ENCODE data around the gene RIMKLB. TPM values are rescaled to one million over a fixed set of nuclear protein-coding genes. Genes with fewer than 3 reads are reported as not detected.

Gene RIMKLB
- total and polyA plus RNA-seq, 3 donors from 2014 or later, result 101 to 141 (median 123) TPM

DNA sequence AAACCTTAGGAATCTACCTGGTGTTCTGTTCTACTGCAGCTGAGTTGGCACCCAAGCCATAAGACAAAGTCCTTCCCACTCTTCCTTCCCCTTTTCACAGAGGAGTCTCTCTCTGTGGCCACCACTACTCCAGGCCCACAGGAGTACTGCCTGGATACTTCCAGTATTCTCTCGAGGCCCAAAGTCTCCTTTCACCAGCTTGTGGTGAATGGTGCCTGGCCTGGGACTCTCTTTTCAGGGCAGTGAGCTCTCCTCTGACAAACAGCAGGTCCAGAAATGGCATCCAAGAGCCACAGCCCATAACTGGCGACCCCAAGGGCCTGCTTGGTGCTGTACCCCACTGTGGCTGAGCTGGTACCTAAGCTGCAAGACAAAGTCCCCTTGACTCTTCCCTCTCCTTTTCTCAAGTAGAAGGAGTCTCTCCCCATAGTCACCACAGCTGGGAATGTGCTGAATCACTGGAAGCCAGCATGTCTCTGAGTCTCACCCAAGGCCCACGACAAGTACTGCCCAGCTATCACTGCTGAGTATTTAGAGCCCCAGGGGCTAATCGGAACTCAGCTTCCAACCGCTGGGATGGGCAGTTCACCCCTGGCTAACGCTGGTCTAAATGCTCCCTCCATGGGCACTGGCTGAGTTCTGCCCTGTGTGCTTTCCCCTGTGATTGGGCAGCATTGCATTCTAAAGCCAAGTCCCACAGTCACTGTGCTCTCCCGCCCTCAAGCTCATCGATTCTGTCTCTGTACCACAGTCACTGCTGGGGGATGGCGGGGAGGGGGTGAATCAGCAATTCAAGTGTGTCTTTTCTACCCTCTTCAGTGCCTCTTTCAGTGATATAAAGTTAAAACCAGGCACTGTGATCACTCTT is 130.7 kb downstream of the RIMKLB start:
- intact Hi-C loops (cut with DNase I; ENCODE audit: low total_unique reads), result no loop called here
- Histone ChIP-seq H3K27ac (no peak overlapping the region), H3K4me1 (peaks cover 3% of the 10 kb centered on the region), H3K9me3 (no peaks in the 10 kb centered on the region), H3K4me3 (no peak overlapping the region), H3K27me3 (no peaks in the 10 kb centered on the region), H3K36me3 (ENCODE audit: low read depth, missing control alignments) (no peaks in the 10 kb centered on the region)
- TF ChIP-seq, protein P1, sequence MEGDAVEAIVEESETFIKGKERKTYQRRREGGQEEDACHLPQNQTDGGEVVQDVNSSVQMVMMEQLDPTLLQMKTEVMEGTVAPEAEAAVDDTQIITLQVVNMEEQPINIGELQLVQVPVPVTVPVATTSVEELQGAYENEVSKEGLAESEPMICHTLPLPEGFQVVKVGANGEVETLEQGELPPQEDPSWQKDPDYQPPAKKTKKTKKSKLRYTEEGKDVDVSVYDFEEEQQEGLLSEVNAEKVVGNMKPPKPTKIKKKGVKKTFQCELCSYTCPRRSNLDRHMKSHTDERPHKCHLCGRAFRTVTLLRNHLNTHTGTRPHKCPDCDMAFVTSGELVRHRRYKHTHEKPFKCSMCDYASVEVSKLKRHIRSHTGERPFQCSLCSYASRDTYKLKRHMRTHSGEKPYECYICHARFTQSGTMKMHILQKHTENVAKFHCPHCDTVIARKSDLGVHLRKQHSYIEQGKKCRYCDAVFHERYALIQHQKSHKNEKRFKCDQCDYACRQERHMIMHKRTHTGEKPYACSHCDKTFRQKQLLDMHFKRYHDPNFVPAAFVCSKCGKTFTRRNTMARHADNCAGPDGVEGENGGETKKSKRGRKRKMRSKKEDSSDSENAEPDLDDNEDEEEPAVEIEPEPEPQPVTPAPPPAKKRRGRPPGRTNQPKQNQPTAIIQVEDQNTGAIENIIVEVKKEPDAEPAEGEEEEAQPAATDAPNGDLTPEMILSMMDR (IDR thresholded peaks at IDR 0.05), result no peak
- no peak for TF ChIP-seq POLR2A (IDR thresholded peaks at IDR 0.05)
- WGBS, 2 donors, result 68 to 79% methylated on average over 5 to 9 of the region's 9 CpGs
- DNase-seq, result no peak

DNA sequence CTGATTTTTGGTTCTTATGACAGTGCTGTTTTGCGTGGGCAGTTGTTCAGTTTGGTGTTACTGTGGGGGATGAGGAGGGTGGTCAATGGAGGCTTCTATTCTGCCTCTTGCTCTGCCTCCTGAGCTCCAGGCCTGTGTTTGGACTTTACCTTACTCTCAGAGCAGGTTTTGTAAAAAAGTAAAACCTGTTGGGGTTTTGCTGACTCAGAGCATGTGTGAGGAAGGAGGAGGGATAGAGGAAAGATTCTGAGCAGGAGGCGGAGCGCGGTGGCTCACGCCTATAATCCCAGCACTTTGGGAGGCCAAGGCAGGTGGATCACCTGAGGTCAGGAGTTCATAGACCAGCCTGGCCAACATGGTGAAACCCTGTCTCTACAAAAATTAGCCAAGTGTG is 131.3 kb downstream of the RIMKLB start:
- DNase-seq, result no peak
- Histone ChIP-seq H3K27me3 (no peaks in the 10 kb centered on the region), H3K4me3 (no peak overlapping the region), H3K27ac (no peak overlapping the region), H3K9me3 (no peaks in the 10 kb centered on the region), H3K4me1 (no peaks in the 10 kb centered on the region), H3K36me3 (ENCODE audit: low read depth, missing control alignments) (no peaks in the 10 kb centered on the region)
- 77 to 81% methylated on average over 5 of the region's 5 CpGs for WGBS, 2 donors
- no peak for TF ChIP-seq POLR2A (IDR thresholded peaks at IDR 0.05)
- TF ChIP-seq, protein P1 (IDR thresholded peaks at IDR 0.05), result no peak
- intact Hi-C loops (cut with DNase I; ENCODE audit: low total_unique reads), result no loop called here

DNA sequence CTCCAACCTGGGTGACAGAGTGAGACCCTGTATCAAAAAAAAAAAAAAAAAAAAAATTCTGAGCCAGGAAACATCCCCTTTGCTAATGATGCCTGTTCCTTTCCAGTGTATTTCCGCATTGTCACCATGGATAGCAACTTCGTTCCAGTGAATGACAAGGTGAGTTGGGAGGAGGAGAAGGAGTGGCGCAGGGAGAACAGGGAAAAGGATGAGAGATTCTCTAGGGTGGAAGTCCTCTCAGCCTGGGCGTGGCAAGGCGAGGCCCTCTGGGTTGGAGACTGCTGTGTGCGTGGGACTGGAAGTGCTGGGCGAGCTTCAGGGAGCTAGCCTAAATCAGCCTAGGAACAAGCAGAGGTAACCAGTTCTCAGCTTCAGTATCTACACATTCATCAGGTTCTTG is 131.8 kb downstream of the RIMKLB start:
- H3K27me3 ChIP-seq, result no peaks in the 10 kb centered on the region
- TF ChIP-seq, protein P1 (IDR thresholded peaks at IDR 0.05), result no peak
- no peak for TF ChIP-seq POLR2A (IDR thresholded peaks at IDR 0.05)
- intact Hi-C loops (cut with DNase I; ENCODE audit: low total_unique reads), result no loop called here
- H3K4me1 ChIP-seq, result no peaks in the 10 kb centered on the region
- DNase-seq, result no peak
- 91 to 96% methylated on average over 7 of the region's 7 CpGs for WGBS, 2 donors
- no peaks in the 10 kb centered on the region for H3K9me3 ChIP-seq
- H3K27ac ChIP-seq, result no peak overlapping the region
- H3K36me3 ChIP-seq (ENCODE audit: low read depth, missing control alignments), result no peaks in the 10 kb centered on the region
- no peak overlapping the region for H3K4me3 ChIP-seq

DNA sequence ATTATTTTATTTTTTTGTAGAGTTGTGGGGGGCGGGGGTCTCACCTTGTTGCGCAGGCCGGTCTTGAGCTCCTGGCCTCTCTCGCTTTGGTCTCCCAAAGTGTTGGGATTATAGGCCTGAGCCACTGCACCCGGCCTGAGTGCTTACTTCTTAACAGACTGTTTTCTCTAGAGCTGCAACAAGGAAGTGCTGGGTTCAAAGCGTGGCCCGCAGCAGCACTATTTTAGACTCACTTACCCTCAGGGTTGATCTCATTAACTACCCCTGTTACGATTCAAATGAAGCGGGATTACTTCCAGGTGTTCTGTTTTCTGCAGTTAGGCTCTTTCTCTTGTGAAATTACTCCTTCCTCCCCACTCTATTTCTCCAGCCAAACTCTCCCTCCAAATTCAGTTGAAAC is 133.3 kb downstream of the RIMKLB start:
- WGBS, 2 donors, result 95 to 97% methylated on average over 9 of the region's 9 CpGs
- no peak for TF ChIP-seq POLR2A (IDR thresholded peaks at IDR 0.05)
- TF ChIP-seq, protein P1 (IDR thresholded peaks at IDR 0.05), result no peak

DNA sequence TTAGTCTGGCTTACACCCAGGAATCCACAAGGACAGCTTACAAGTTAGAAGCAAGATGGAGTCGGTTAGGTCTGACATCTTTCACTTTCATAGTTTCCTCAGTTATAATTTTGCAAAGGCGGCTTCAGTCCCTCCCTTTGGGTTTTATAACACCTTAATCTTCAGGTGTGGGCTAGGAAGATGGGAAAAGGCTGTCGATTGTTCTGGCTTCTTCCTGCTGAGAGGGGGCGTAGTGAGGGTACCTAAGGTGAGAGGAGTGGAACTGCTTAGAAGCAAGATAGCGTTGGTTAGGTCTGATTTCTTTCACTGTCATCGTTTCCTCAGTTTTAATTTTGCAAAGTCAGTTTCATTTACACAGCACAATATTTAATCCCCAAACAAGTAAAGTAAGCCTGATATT is 134.7 kb downstream of the RIMKLB start:
- Histone ChIP-seq H3K27me3 (no peaks in the 10 kb centered on the region), H3K4me1 (no peaks in the 10 kb centered on the region), H3K9me3 (no peaks in the 10 kb centered on the region), H3K27ac (no peak overlapping the region), H3K4me3 (no peak overlapping the region), H3K36me3 (ENCODE audit: low read depth, missing control alignments) (no peaks in the 10 kb centered on the region)
- WGBS, 2 donors, result 86 to 87% methylated on average over 6 of the region's 6 CpGs
- TF ChIP-seq POLR2A (IDR thresholded peaks at IDR 0.05), result no peak
- TF ChIP-seq, protein P1 (IDR thresholded peaks at IDR 0.05), result no peak
- no peak for DNase-seq
- intact Hi-C loops (cut with DNase I; ENCODE audit: low total_unique reads), result no loop called here

More for the DNA sequence above, 133.3 kb downstream of the RIMKLB start:
- intact Hi-C loops (cut with DNase I; ENCODE audit: low total_unique reads), result no loop called here
- H3K9me3 ChIP-seq, result no peaks in the 10 kb centered on the region
- no peak overlapping the region for H3K27ac ChIP-seq
- H3K27me3 ChIP-seq, result no peaks in the 10 kb centered on the region
- H3K4me3 ChIP-seq, result no peak overlapping the region
- DNase-seq, result no peak
- H3K4me1 ChIP-seq, result no peaks in the 10 kb centered on the region
- H3K36me3 ChIP-seq (ENCODE audit: low read depth, missing control alignments), result no peaks in the 10 kb centered on the region

Measured in testis (tissue), 3 donors.